NCI-H748 treated with DMSO at 0.1 percent for 48 hours (cell line): Measurements from ENCODE around the gene TRIM72.
"Not testable (repeated sequence)": the region's sequence is repeated elsewhere in the genome, so short reads cannot be mapped to it uniquely, and the experiment has no call there.

ENCODE experiments used
- DNase-seq: peaks from one replicate; lab custom pipeline; 2025; lab: John Stamatoyannopoulos, UW

Gene TRIM72

GRCh38 chr16:31256466-31256865 lies 42.5 kb downstream of the TRIM72 start:
- no peak for DNase-seq

- DNase-seq: no peak
These were observed 44.4 kb downstream of the TRIM72 start for GRCh38 chr16:31258366-31258765.

GRCh38 chr16:31260136-31260931 lies 46.4 kb downstream of the TRIM72 start:
- no peak for DNase-seq

- DNase-seq: no peak
These were observed 48.2 kb downstream of the TRIM72 start for GRCh38 chr16:31262084-31262483.

GRCh38 chr16:31265329-31266245 lies 51.7 kb downstream of the TRIM72 start:
- DNase-seq: no peak

- DNase-seq: no peak
These were observed 53.6 kb downstream of the TRIM72 start for GRCh38 chr16:31267332-31268032.

- no peak for DNase-seq
These were observed 54.1 kb downstream of the TRIM72 start for GRCh38 chr16:31268033-31268365.

GRCh38 chr16:31268891-31269290 lies 55.0 kb downstream of the TRIM72 start:
- DNase-seq: no peak

- DNase-seq: no peak
These were observed 55.6 kb downstream of the TRIM72 start for GRCh38 chr16:31269541-31269940.

GRCh38 chr16:31269973-31270372 lies 56.1 kb downstream of the TRIM72 start:
- DNase-seq: not testable (repeated sequence)

GRCh38 chr16:31270795-31271194 lies 56.9 kb downstream of the TRIM72 start:
- DNase-seq: no peak

- no peak for DNase-seq
These were observed 57.8 kb downstream of the TRIM72 start for GRCh38 chr16:31271621-31272190.

- no peak for DNase-seq
These were observed 59.3 kb downstream of the TRIM72 start for GRCh38 chr16:31273187-31273586.

GRCh38 chr16:31273676-31274075 lies 59.8 kb downstream of the TRIM72 start:
- DNase-seq: no peak

GRCh38 chr16:31274831-31275816 lies 61.2 kb downstream of the TRIM72 start:
- no peak for DNase-seq

GRCh38 chr16:31276600-31276999 lies 62.7 kb downstream of the TRIM72 start:
- DNase-seq: no peak

GRCh38 chr16:31277659-31278260 lies 63.8 kb downstream of the TRIM72 start:
- no peak for DNase-seq

- DNase-seq: not testable (repeated sequence)
These were observed 64.9 kb downstream of the TRIM72 start for GRCh38 chr16:31278853-31279252.
